Osteoblast (primary cell): ENCODE data around the gene BSCL2. TPM values are rescaled to one million over a fixed set of nuclear protein-coding genes. Genes with fewer than 3 reads are reported as not detected.
"Not testable (repeated sequence)": the region's sequence is repeated elsewhere in the genome, so short reads cannot be mapped to it uniquely, and the experiment has no call there.

ENCODE experiments used
- DNase-seq: peaks from one replicate; pipeline ENCODE4 v3.0.0; 2011; ENCODE audit warnings: low spot score, mixed read lengths; ENCODE audit not compliant: insufficient read length; ENCODE audit errors: missing footprints
- H2AFZ ChIP-seq: 2 replicates; pipeline ENCODE4 v1.6.0; 2011; ENCODE audit warnings: mild to moderate bottlenecking, low read length
- H3K27ac ChIP-seq: 2 replicates; pipeline ENCODE4 v1.5.1; 2011; ENCODE audit warnings: mild to moderate bottlenecking, low read depth, low read length, moderate library complexity
- H3K27me3 ChIP-seq: 2 replicates; pipeline ENCODE4 v1.6.0; 2012; ENCODE audit warnings: mild to moderate bottlenecking, control low read depth, inconsistent platforms, low read length, moderate library complexity; ENCODE audit not compliant: insufficient read depth
- H3K36me3 ChIP-seq: 2 replicates; pipeline ENCODE4 v1.5.1; 2011; ENCODE audit warnings: mild to moderate bottlenecking, low read length, control low read depth, moderate library complexity; ENCODE audit not compliant: insufficient read depth
- H3K4me1 ChIP-seq: 2 replicates; pipeline ENCODE4 v1.5.1; 2011; ENCODE audit warnings: mild to moderate bottlenecking, low read length, control low read depth, moderate library complexity; ENCODE audit not compliant: insufficient read depth
- H3K4me2 ChIP-seq: 2 replicates; pipeline ENCODE4 v1.6.0; 2011; ENCODE audit warnings: mild to moderate bottlenecking, low read length; ENCODE audit not compliant: insufficient read depth
- H3K4me3 ChIP-seq: fragments of 200-600 bp; sonication (generic); 3 replicates; pipeline ENCODE4 v1.5.1; 2012; ENCODE audit warnings: mild to moderate bottlenecking, low read length, inconsistent platforms; ENCODE audit not compliant: insufficient read depth
- H3K79me2 ChIP-seq: 2 replicates; pipeline ENCODE4 v1.6.0; 2012; ENCODE audit warnings: mild to moderate bottlenecking, low read length, control low read depth, inconsistent platforms; ENCODE audit not compliant: insufficient read depth
- H3K9me3 ChIP-seq: 2 replicates; pipeline ENCODE4 v1.5.1; 2011; ENCODE audit warnings: low read depth, low read length, control low read depth
- H4K20me1 ChIP-seq: 2 replicates; pipeline ENCODE4 v1.6.0; 2012; ENCODE audit warnings: mild to moderate bottlenecking, low read length, control low read depth; ENCODE audit not compliant: insufficient read depth
- total RNA-seq: library from RNA; depleted of rRNA; stranded (reverse); fragments of >200 nt; gene quantifications from 2 replicates; pipeline ENCODE4 v1.2.3, GENCODE V29; 2012
- TF ChIP-seq, protein P1 (sequence below): IDR thresholded peaks from 2 replicates; pipeline ENCODE4 v1.5.1; 2011; ENCODE audit warnings: mild to moderate bottlenecking, low read depth, low read length, moderate library complexity; ENCODE audit errors: extremely low read depth

BSCL2 gene
- total RNA-seq, 1 donor = 67.7 TPM

GRCh38 chr11:62677156-62677555 lies 30.1 kb downstream of the BSCL2 start:
- Histone ChIP-seq H4K20me1 (no peaks in the 10 kb centered on the region), H3K4me2 (no peak overlapping the region), H3K4me3 (no peak overlapping the region), H3K9me3 (no peaks in the 10 kb centered on the region), H3K4me1 (peaks cover 34% of the 10 kb centered on the region), H3K36me3 (peaks cover 38% of the 10 kb centered on the region), H3K79me2 (peaks cover 47% of the 10 kb centered on the region), H3K27me3 (no peaks in the 10 kb centered on the region), H2AFZ (no peak overlapping the region), H3K27ac (no peak overlapping the region)
- no peak for DNase-seq
- TF ChIP-seq, protein P1, sequence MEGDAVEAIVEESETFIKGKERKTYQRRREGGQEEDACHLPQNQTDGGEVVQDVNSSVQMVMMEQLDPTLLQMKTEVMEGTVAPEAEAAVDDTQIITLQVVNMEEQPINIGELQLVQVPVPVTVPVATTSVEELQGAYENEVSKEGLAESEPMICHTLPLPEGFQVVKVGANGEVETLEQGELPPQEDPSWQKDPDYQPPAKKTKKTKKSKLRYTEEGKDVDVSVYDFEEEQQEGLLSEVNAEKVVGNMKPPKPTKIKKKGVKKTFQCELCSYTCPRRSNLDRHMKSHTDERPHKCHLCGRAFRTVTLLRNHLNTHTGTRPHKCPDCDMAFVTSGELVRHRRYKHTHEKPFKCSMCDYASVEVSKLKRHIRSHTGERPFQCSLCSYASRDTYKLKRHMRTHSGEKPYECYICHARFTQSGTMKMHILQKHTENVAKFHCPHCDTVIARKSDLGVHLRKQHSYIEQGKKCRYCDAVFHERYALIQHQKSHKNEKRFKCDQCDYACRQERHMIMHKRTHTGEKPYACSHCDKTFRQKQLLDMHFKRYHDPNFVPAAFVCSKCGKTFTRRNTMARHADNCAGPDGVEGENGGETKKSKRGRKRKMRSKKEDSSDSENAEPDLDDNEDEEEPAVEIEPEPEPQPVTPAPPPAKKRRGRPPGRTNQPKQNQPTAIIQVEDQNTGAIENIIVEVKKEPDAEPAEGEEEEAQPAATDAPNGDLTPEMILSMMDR = no peak

- Histone ChIP-seq H3K79me2 (peaks cover 51% of the 10 kb centered on the region), H3K4me1 (peaks cover 34% of the 10 kb centered on the region), H3K27me3 (no peaks in the 10 kb centered on the region), H4K20me1 (no peaks in the 10 kb centered on the region), H3K27ac (no peak overlapping the region), H3K9me3 (no peaks in the 10 kb centered on the region), H3K4me2 (no peak overlapping the region), H2AFZ (no peak overlapping the region), H3K4me3 (no peak overlapping the region), H3K36me3 (peaks cover 38% of the 10 kb centered on the region)
- TF ChIP-seq, protein P1 = no peak
- no peak for DNase-seq
Measured at GRCh38 chr11:62676698-62677097, 30.5 kb downstream of the BSCL2 start.

GRCh38 chr11:62675415-62675814 lies 31.8 kb downstream of the BSCL2 start:
- H3K27me3 ChIP-seq, H4K20me1 ChIP-seq, H3K4me3 ChIP-seq, DNase-seq, H2AFZ ChIP-seq, H3K9me3 ChIP-seq, H3K4me2 ChIP-seq, H3K27ac ChIP-seq: not testable (repeated sequence)
- H3K36me3 ChIP-seq = peaks cover 38% of the 10 kb centered on the region
- H3K4me1 ChIP-seq = peaks cover 33% of the 10 kb centered on the region
- peaks cover 58% of the 10 kb centered on the region for H3K79me2 ChIP-seq

- TF ChIP-seq, protein P1 = no peak
- Histone ChIP-seq H3K27me3 (no peaks in the 10 kb centered on the region), H3K4me3 (peak overlapping the region; percentile 91), H3K36me3 (peaks cover 43% of the 10 kb centered on the region), H3K9me3 (no peaks in the 10 kb centered on the region), H3K79me2 (peaks cover 56% of the 10 kb centered on the region), H3K4me1 (peaks cover 31% of the 10 kb centered on the region), H3K27ac (peak overlapping the region; percentile 87), H4K20me1 (peaks cover 4% of the 10 kb centered on the region), H3K4me2 (peak overlapping the region; percentile 94), H2AFZ (no peak overlapping the region)
- DNase-seq = peak; percentile 63
Measured at GRCh38 chr11:62673196-62673525, 34.1 kb downstream of the BSCL2 start.
